OCI-LY7 (cell line): ENCODE data around the gene SF3B6. TPM values are rescaled to one million over a fixed set of nuclear protein-coding genes. Genes with fewer than 3 reads are reported as not detected.
"Not testable (repeated sequence)": the region's sequence is repeated elsewhere in the genome, so short reads cannot be mapped to it uniquely, and the experiment has no call there.

Source experiments
- BruUV-seq: library from RNA; stranded (reverse); fragments of 400-500 nt; replicated peaks from 2 replicates; lab custom pipeline; 2021; lab: Mats Ljungman, UMichigan
- CTCF ChIA-PET: fragments of 300-600 bp; sonication (Branson Sonifier 250); formaldehyde crosslinking; loops from one replicate; lab custom pipeline; 2022; ENCODE audit warnings: antibody characterized with exemption; ENCODE audit not compliant: unreplicated experiment; lab: Charles Lee
- POLR2A ChIA-PET: fragments of 300-600 bp; sonication (Branson Sonifier 250); formaldehyde crosslinking; loops from one replicate; lab custom pipeline; 2022; ENCODE audit warnings: antibody characterized with exemption; lab: Charles Lee
- DNase-seq: peaks from one replicate; pipeline ENCODE4 v3.0.0-alpha.2; 2015; ENCODE audit warnings: low spot score
- H2AFZ ChIP-seq: fragments of 200-600 bp; sonication (generic), shearing (Covaris generic); 2 replicates; pipeline ENCODE4 v1.6.1; 2014; ENCODE audit warnings: mild to moderate bottlenecking, antibody characterized with exemption, low read length, moderate library complexity
- H3K27ac ChIP-seq: fragments of 200-600 bp; sonication (generic); 2 replicates; pipeline ENCODE4 v1.5.1; 2014; ENCODE audit warnings: mixed run types, low read depth, mild to moderate bottlenecking, moderate library complexity, low read length, inconsistent platforms; ENCODE audit not compliant: poor library complexity, severe bottlenecking
- H3K36me3 ChIP-seq: fragments of 200-600 bp; sonication (generic); 2 replicates; pipeline ENCODE4 v1.6.1; 2014; ENCODE audit warnings: mild to moderate bottlenecking, antibody characterized with exemption, low read length, moderate library complexity, mixed read lengths; ENCODE audit not compliant: insufficient read depth
- H3K4me1 ChIP-seq: fragments of 200-600 bp; sonication (generic); 2 replicates; pipeline ENCODE4 v1.5.1; 2014; ENCODE audit warnings: mild to moderate bottlenecking, low read length; ENCODE audit not compliant: insufficient read depth, poor library complexity, severe bottlenecking
- H3K4me2 ChIP-seq: fragments of 200-600 bp; sonication (generic); 2 replicates; pipeline ENCODE4 v1.6.1; 2014; ENCODE audit warnings: mild to moderate bottlenecking, low read length
- H3K4me3 ChIP-seq: fragments of 200-600 bp; sonication (generic); 2 replicates; pipeline ENCODE4 v1.5.1; 2014; ENCODE audit warnings: mild to moderate bottlenecking, low read depth, low read length; ENCODE audit not compliant: poor library complexity, severe bottlenecking
- H3K79me2 ChIP-seq: fragments of 200-600 bp; sonication (generic); 2 replicates; pipeline ENCODE4 v1.6.1; 2016; ENCODE audit warnings: low read depth, mild to moderate bottlenecking, low read length, moderate library complexity, mixed read lengths; ENCODE audit not compliant: insufficient read depth
- H3K9me2 ChIP-seq: fragments of 200-600 bp; sonication (generic); 2 replicates; pipeline ENCODE4 v1.6.1; 2016; ENCODE audit warnings: mild to moderate bottlenecking, low read length, mixed read lengths; ENCODE audit not compliant: insufficient read depth
- H3K9me3 ChIP-seq: fragments of 200-600 bp; sonication (generic); 2 replicates; pipeline ENCODE4 v1.6.1; 2014; ENCODE audit warnings: mild to moderate bottlenecking, mixed run types, low read length, mixed read lengths
- H4K20me1 ChIP-seq: fragments of 200-600 bp; sonication (generic); 2 replicates; pipeline ENCODE4 v1.6.1; 2014; ENCODE audit warnings: mild to moderate bottlenecking, antibody characterized with exemption, low read length, moderate library complexity, mixed read lengths; ENCODE audit not compliant: insufficient read depth
- EZH2phosphoT487 ChIP-seq: fragments of 200-600 bp; sonication (generic); IDR thresholded peaks from 2 replicates; pipeline ENCODE4 v1.6.1; 2018; ENCODE audit warnings: low read depth, borderline replicate concordance, mild to moderate bottlenecking, mixed run types, antibody characterized with exemption, low read length, moderate library complexity, mixed read lengths
- intact Hi-C: fragments of 100-400 bp; cut with micrococcal nuclease; formaldehyde crosslinking; loops from one replicate; pipeline ENCODE4 v1.10.0; 2022; ENCODE audit not compliant: unreplicated experiment
- total RNA-seq, 2 experiments: library from RNA; depleted of rRNA in 1 of 2; stranded (reverse); fragments of >200 nt in 1 of 2; shearing (Covaris generic) in 1 of 2; gene quantifications; 2 replicates each; pipeline ENCODE4 v1.2.3, GENCODE V29; 2014 to 2022
- TF ChIP-seq, protein P1 (sequence below): fragments of 200-600 bp; sonication (generic); conservative IDR thresholded peaks from 2 replicates; pipeline ENCODE4 v1.5.1; 2014; ENCODE audit warnings: mild to moderate bottlenecking, antibody characterized with exemption, low read length, moderate library complexity, mixed read lengths

The SF3B6 gene
- total RNA-seq, 2 experiments from 2014 or later: 112 to 143 TPM

DNA sequence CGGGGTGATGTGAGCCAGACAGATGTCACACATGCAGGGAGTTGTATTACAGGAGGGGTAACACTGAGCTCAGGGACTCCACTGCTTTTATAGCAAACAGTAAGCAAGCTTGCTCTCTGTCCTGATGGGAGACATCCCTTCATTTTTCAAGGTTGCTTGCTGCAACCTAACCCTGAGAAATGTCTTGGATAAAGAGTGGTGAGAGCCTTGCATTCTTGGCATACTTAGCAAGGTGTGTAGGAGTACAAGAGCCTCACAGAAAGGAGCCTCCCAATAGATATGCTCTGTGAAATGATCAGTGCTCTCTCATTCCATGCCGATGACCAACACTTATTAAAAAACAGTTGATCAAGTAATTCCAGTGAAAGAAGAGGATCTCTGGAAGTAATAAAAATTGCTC, 38.9 kb upstream of the SF3B6 start:
- Histone ChIP-seq H3K27ac (no peak overlapping the region), H3K4me3 (no peak overlapping the region), H3K36me3 (no peaks in the 10 kb centered on the region), H3K79me2 (no peaks in the 10 kb centered on the region), H3K4me1 (no peaks in the 10 kb centered on the region), H4K20me1 (no peaks in the 10 kb centered on the region), H3K4me2 (no peak overlapping the region), H2AFZ (no peak overlapping the region), H3K9me3 (no peaks in the 10 kb centered on the region), H3K9me2 (no peaks in the 10 kb centered on the region)
- POLR2A ChIA-PET: no interaction called here
- TF ChIP-seq EZH2phosphoT487: no peak
- TF ChIP-seq, protein P1, sequence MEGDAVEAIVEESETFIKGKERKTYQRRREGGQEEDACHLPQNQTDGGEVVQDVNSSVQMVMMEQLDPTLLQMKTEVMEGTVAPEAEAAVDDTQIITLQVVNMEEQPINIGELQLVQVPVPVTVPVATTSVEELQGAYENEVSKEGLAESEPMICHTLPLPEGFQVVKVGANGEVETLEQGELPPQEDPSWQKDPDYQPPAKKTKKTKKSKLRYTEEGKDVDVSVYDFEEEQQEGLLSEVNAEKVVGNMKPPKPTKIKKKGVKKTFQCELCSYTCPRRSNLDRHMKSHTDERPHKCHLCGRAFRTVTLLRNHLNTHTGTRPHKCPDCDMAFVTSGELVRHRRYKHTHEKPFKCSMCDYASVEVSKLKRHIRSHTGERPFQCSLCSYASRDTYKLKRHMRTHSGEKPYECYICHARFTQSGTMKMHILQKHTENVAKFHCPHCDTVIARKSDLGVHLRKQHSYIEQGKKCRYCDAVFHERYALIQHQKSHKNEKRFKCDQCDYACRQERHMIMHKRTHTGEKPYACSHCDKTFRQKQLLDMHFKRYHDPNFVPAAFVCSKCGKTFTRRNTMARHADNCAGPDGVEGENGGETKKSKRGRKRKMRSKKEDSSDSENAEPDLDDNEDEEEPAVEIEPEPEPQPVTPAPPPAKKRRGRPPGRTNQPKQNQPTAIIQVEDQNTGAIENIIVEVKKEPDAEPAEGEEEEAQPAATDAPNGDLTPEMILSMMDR: no peak
- DNase-seq: no peak
- CTCF ChIA-PET: no interaction called here
- intact Hi-C loops: no loop called here
- BruUV-seq: no TSS peak

DNA sequence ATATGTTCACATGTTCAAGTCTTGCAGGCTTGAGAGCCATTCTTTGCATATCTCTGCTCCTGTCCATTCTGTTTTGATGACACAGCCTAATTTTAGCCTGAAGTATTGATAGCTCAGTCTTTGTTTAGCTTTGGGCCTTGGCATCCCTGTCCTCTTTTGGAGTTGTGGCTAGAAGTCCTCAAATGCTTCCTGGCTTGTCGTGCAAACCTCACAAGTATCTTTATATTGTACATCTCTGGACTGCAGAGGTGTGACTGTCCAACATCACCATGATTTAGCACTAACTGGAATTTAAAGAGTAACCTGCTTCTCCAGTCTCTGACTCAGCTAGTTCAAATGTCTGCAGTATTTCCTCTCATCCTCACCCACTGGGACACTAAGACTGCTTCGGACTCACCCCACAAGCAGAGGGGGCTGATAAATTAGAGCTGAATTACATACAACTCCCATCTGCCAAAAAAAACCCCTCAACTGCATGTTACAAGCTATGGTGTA, 35.3 kb upstream of the SF3B6 start:
- ChIA-PET POLR2A (interaction anchor here (0.6 kb wide), 1 partner anchor 1611 kb away, joined by 3 read pairs; no protein-coding TSS in a partner anchor), CTCF (no interaction called here)
- no peak for TF ChIP-seq EZH2phosphoT487
- TF ChIP-seq, protein P1: no peak
- Histone ChIP-seq H3K4me2 (no peak overlapping the region), H3K4me1 (no peaks in the 10 kb centered on the region), H3K79me2 (no peaks in the 10 kb centered on the region), H3K4me3 (no peak overlapping the region), H4K20me1 (no peaks in the 10 kb centered on the region), H3K36me3 (no peaks in the 10 kb centered on the region), H3K9me2 (no peaks in the 10 kb centered on the region), H3K9me3 (no peaks in the 10 kb centered on the region), H3K27ac (no peak overlapping the region), H2AFZ (no peak overlapping the region)
- DNase-seq: no peak
- BruUV-seq: no TSS peak
- intact Hi-C loops: no loop called here

DNA sequence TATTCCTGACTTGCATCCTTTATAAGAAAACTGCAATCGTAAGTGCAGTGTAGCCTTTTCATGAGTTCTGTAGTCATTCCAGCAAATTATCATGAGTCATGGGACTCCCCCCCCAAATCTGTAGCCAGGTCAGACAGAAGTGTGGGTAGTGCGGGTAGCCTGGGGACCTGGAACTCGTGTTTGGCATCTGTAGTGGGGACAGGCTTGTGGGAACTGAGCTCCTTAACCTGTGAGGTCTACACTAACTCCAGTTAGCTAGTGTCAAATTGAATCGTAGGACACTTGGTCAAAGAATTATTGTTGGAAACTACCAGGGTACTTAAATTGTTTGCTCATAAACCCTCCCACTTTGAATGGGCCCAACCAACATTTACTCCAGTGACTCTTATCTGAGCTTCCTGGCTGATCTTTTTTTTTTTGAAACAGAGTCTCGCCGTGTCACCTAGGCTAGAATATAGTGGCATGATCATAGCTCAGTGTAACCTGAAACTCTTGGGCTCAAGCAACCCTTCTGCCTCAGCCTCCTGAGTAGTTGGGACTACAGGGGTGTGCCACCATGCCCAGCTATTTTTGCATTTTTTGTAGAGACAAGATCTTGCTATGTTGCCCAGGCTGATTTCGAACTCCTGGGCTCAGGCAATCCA, 34.7 kb upstream of the SF3B6 start:
- TF ChIP-seq, protein P1: no peak
- intact Hi-C loops: no loop called here
- BruUV-seq: no TSS peak
- H3K4me3 ChIP-seq: no peak overlapping the region
- DNase-seq: no peak
- no peaks in the 10 kb centered on the region for H3K79me2 ChIP-seq
- POLR2A ChIA-PET: no interaction called here
- H3K36me3 ChIP-seq: no peaks in the 10 kb centered on the region
- H3K9me3 ChIP-seq: no peaks in the 10 kb centered on the region
- no peak overlapping the region for H2AFZ ChIP-seq
- H3K27ac ChIP-seq: no peak overlapping the region
- H3K4me2 ChIP-seq: no peak overlapping the region
- H3K9me2 ChIP-seq: no peaks in the 10 kb centered on the region
- no peaks in the 10 kb centered on the region for H3K4me1 ChIP-seq
- CTCF ChIA-PET: no interaction called here
- H4K20me1 ChIP-seq: no peaks in the 10 kb centered on the region

DNA sequence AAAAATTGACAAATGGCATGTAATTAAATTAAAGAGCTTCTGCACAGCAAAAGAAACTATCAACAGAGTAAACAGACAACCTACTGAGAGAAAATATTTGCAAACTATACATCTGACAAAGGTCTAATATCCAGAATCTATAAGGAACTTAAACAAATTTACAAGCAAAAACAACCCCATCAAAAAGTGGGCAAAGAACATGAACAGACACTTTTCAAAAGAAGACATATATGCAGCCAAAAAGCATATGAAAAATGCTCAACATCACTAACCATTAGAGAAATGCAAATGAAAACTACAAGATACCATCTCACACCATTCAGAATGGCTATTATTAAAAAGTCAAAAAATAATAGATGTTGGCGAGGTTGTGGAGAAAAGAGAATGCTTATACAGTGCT, 33.3 kb upstream of the SF3B6 start:
- H3K27ac ChIP-seq, H2AFZ ChIP-seq, intact Hi-C loops, CTCF ChIA-PET, H4K20me1 ChIP-seq, H3K4me3 ChIP-seq, DNase-seq, H3K4me2 ChIP-seq, H3K4me1 ChIP-seq, POLR2A ChIA-PET, H3K9me2 ChIP-seq, H3K79me2 ChIP-seq, BruUV-seq, H3K36me3 ChIP-seq, H3K9me3 ChIP-seq: not testable (repeated sequence)
